ENCODE measurements around the gene ADAP1.

ADAP1 gene

GRCh38 chr7:904847-905246 is 49.6 kb downstream of the ADAP1 start:
- H3K27ac ChIP-seq: no peak overlapping the region
- no peak for DNase-seq
- H3K36me3 ChIP-seq (replicated peaks): no peaks in the 10 kb centered on the region
- TF ChIP-seq CTCF (IDR thresholded peaks at IDR 0.05; ENCODE audit: low read depth, low read length, missing control alignments): no peak
- H3K4me3 ChIP-seq (ENCODE audit: low read depth, low read length): no peak overlapping the region
- peaks cover 8% of the 10 kb centered on the region for H3K27me3 ChIP-seq (replicated peaks)
- in situ Hi-C loops (cut with HindIII; ENCODE audit: low pct_ligation_motif_present, low sequenced_read_pairs): no loop called here

GRCh38 chr7:903921-904755 is 50.3 kb downstream of the ADAP1 start:
- H3K27me3 ChIP-seq (replicated peaks): peaks cover 8% of the 10 kb centered on the region
- in situ Hi-C loops (cut with HindIII; ENCODE audit: low pct_ligation_motif_present, low sequenced_read_pairs): no loop called here
- H3K4me3 ChIP-seq (ENCODE audit: low read depth, low read length): no peak overlapping the region
- H3K27ac ChIP-seq: no peak overlapping the region
- no peaks in the 10 kb centered on the region for H3K36me3 ChIP-seq (replicated peaks)
- DNase-seq: no peak
- no peak for TF ChIP-seq CTCF (IDR thresholded peaks at IDR 0.05; ENCODE audit: low read depth, low read length, missing control alignments)

GRCh38 chr7:902996-903395 is 51.5 kb downstream of the ADAP1 start:
- TF ChIP-seq CTCF (IDR thresholded peaks at IDR 0.05; ENCODE audit: low read depth, low read length, missing control alignments): no peak
- Histone ChIP-seq H3K27me3 (replicated peaks) (peaks cover 8% of the 10 kb centered on the region), H3K27ac (no peak overlapping the region), H3K36me3 (replicated peaks) (no peaks in the 10 kb centered on the region), H3K4me3 (ENCODE audit: low read depth, low read length) (no peak overlapping the region)
- in situ Hi-C loops (cut with HindIII; ENCODE audit: low pct_ligation_motif_present, low sequenced_read_pairs): no loop called here
- no peak for DNase-seq

GRCh38 chr7:901388-902154 is 52.9 kb downstream of the ADAP1 start:
- Histone ChIP-seq H3K27me3 (replicated peaks) (peaks cover 8% of the 10 kb centered on the region), H3K27ac (no peak overlapping the region), H3K36me3 (replicated peaks) (peaks cover 6% of the 10 kb centered on the region), H3K4me3 (ENCODE audit: low read depth, low read length) (peak overlapping the region; percentile 17)
- TF ChIP-seq CTCF (IDR thresholded peaks at IDR 0.05; ENCODE audit: low read depth, low read length, missing control alignments): no peak
- peak; percentile 89 for DNase-seq
- in situ Hi-C loops (cut with HindIII; ENCODE audit: low pct_ligation_motif_present, low sequenced_read_pairs): no loop called here

GRCh38 chr7:901041-901387 is 53.5 kb downstream of the ADAP1 start:
- Histone ChIP-seq H3K4me3 (ENCODE audit: low read depth, low read length) (no peak overlapping the region), H3K36me3 (replicated peaks) (peaks cover 6% of the 10 kb centered on the region), H3K27me3 (replicated peaks) (peaks cover 8% of the 10 kb centered on the region), H3K27ac (no peak overlapping the region)
- no peak for DNase-seq
- in situ Hi-C loops (cut with HindIII; ENCODE audit: low pct_ligation_motif_present, low sequenced_read_pairs): no loop called here
- TF ChIP-seq CTCF (IDR thresholded peaks at IDR 0.05; ENCODE audit: low read depth, low read length, missing control alignments): no peak
